Mucosa of descending colon (tissue), 3 donors: ENCODE measurements around the gene EXPH5. TPM values are rescaled to one million over a fixed set of nuclear protein-coding genes. Genes with fewer than 3 reads are reported as not detected.

Source experiments
- ATAC-seq: fragments of 200-7000 bp; cut with Tn5 transposase; one replicate; pipeline ENCODE4 v1.9.1; 2020; ENCODE audit warnings: mild to moderate bottlenecking, moderate library complexity
- DNase-seq, 3 donors: peaks; one replicate each; pipeline ENCODE4 v3.0.0-alpha.2; 2020
- H3K36me3 ChIP-seq: fragments of 200-600 bp; one replicate; pipeline ENCODE4 v1.8.0; 2021; ENCODE audit warnings: low read depth, mild to moderate bottlenecking
- H3K4me1 ChIP-seq: fragments of 200-600 bp; one replicate; pipeline ENCODE4 v1.8.0; 2021; ENCODE audit warnings: low read depth, mild to moderate bottlenecking
- H3K4me3 ChIP-seq: fragments of 200-600 bp; one replicate; pipeline ENCODE4 v1.8.0; 2021; ENCODE audit warnings: mild to moderate bottlenecking
- H3K9me3 ChIP-seq: fragments of 200-600 bp; one replicate; pipeline ENCODE4 v1.8.0; 2021; ENCODE audit warnings: mild to moderate bottlenecking
- intact Hi-C, 2 donors: fragments of 100-400 bp; cut with DNase I in 1 of 2; cut with micrococcal nuclease in 1 of 2; formaldehyde crosslinking; loops; one replicate each; pipeline versions ENCODE4 v1.11.0 to v1.11.1; 2022; cut with DNase I, micrococcal nuclease
- total RNA-seq, 3 donors: library from RNA; stranded (reverse); fragmentation: NEBNext Ultra II Directional in 2 of 3; extraction: Animal tissue kit (Norgen Biotek cat#: 25700) in 2 of 3; gene quantifications; one replicate each; pipeline versions ENCODE4 v1.2.1 to v1.2.4, GENCODE V29; 2021 to 2023
- TF ChIP-seq, protein P1 (sequence below): fragments of 200-600 bp; IDR thresholded peaks from one replicate; pipeline ENCODE4 v1.8.0; 2022; ENCODE audit warnings: antibody characterized with exemption, mild to moderate bottlenecking
- donor health status: DM: no; HTN: no; CAD: no; lungs with moderate emphysema.
- donor health status: DM: no; HTN: no; CAD: no.
- donor health status: DM: no; HTN: yes; CAD: no.

EXPH5 gene
- total RNA-seq, 3 donors from 2014 or later: 22.4 to 79.3 (median 26.1) TPM

- intact Hi-C loops: loop anchor here in 1 of 2 donors (5.0 kb wide), 1 partner anchor 244 kb away; the partner anchor contains the start of genes ATM and NPAT
These were observed 127.2 kb downstream of the EXPH5 start for GRCh38 chr11:108466405-108466804.

More at GRCh38 chr11:108466405-108466804, 127.2 kb downstream of the EXPH5 start:
- Histone ChIP-seq H3K36me3 (no peaks in the 10 kb centered on the region), H3K9me3 (no peaks in the 10 kb centered on the region), H3K4me1 (peaks cover 3% of the 10 kb centered on the region), H3K4me3 (peak overlapping the region; percentile 29)
- peak in 2 of 3 donors; percentile 17 to 28 for DNase-seq
- no peak for ATAC-seq
- TF ChIP-seq, protein P1, sequence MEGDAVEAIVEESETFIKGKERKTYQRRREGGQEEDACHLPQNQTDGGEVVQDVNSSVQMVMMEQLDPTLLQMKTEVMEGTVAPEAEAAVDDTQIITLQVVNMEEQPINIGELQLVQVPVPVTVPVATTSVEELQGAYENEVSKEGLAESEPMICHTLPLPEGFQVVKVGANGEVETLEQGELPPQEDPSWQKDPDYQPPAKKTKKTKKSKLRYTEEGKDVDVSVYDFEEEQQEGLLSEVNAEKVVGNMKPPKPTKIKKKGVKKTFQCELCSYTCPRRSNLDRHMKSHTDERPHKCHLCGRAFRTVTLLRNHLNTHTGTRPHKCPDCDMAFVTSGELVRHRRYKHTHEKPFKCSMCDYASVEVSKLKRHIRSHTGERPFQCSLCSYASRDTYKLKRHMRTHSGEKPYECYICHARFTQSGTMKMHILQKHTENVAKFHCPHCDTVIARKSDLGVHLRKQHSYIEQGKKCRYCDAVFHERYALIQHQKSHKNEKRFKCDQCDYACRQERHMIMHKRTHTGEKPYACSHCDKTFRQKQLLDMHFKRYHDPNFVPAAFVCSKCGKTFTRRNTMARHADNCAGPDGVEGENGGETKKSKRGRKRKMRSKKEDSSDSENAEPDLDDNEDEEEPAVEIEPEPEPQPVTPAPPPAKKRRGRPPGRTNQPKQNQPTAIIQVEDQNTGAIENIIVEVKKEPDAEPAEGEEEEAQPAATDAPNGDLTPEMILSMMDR: no peak

Other genes with a start within 250 kb of the EXPH5 start
- 1 to 10 TPM in 1 of 3 donors, under 1 TPM in 2; 0.31 to 1.3 (median 0.35) TPM for gene C11orf65, start 126.2 kb downstream of the EXPH5 start, total RNA-seq
- 10 to 100 TPM; 13.8 to 25.4 (median 20.0) TPM for gene POGLUT3, start 95.4 kb downstream of the EXPH5 start, total RNA-seq
- 10 to 100 TPM; 16.1 to 18.3 (median 17.3) TPM for gene DDX10, start 71.3 kb upstream of the EXPH5 start, total RNA-seq